ENCODE results near the gene APOB. TPM values are rescaled to one million over a fixed set of nuclear protein-coding genes. Genes with fewer than 3 reads are reported as not detected.

APOB gene
- total and polyA plus RNA-seq, 2 of the 13 experiments (the other 11 are each of a cell fraction or from before 2014, with no cell fraction given): 1,569 to 2,515 TPM

GRCh38 chr2:20982861-20983260, 61.0 kb downstream of the APOB start:
- Histone ChIP-seq H3K27ac (ENCODE audit: extremely low read length, insufficient read depth, low read length) (no peak overlapping the region), H3K27me3 (ENCODE audit: control insufficient read depth in 1 of 2, insufficient read depth in 2 of 2, low read length in 2 of 2) (peaks cover 0 to 2% of the 10 kb centered on the region in 2 experiments; a peak in 2 of 5 replicates), H3K9ac (ENCODE audit: insufficient read depth, low read depth, low read length) (no peak overlapping the region), H3K4me1 (ENCODE audit: insufficient read depth, low read length) (no peaks in the 10 kb centered on the region), H3K4me2 (ENCODE audit: low read depth, low read length) (no peak overlapping the region), H3K79me2 (ENCODE audit: insufficient read depth, low read length) (no peaks in the 10 kb centered on the region), H3K4me3 (replicated peaks in 1 of 3; ENCODE audit: insufficient read depth in 1 of 3, low read depth in 2 of 3, low read length in 3 of 3) (no peak overlapping the region), H3K9me3 (ENCODE audit: low read length) (no peaks in the 10 kb centered on the region), H4K20me1 (ENCODE audit: insufficient read depth, low read length) (no peaks in the 10 kb centered on the region), H2AFZ (ENCODE audit: low read length) (no peak overlapping the region), H3K36me3 (replicated peaks in 1 of 2; ENCODE audit: control insufficient read depth in 1 of 2, insufficient read depth in 2 of 2, low read length in 2 of 2) (no peaks in the 10 kb centered on the region)
- intact Hi-C loops (cut with micrococcal nuclease; ENCODE audit: unreplicated experiment): no loop called here
- ChIA-PET POLR2A (no interaction called here), CTCF (ENCODE audit: low intra/inter-chr PET ratio, low total read pairs) (no interaction called here)
- DNase-seq (ENCODE audit: low spot score): no peak
- ATAC-seq: no peak
- 45% methylated on average over 7 of the region's 7 CpGs for WGBS (ENCODE audit: low lambda C conversion rate)
- no TSS peak for BruUV-seq (replicated peaks)
- in situ Hi-C loops (cut with HindIII; ENCODE audit: extremely low pct_ligation_motif_present, low pct_unique_long_range_greater_than_20kb): loop anchor here (25.0 kb wide), 1 partner anchor 596 kb away; no protein-coding TSS in a partner anchor
- no peak for FAIRE-seq
- TF ChIP-seq ZNF468 (CRISPR knock-in tag; IDR thresholded peaks at IDR 0.05): no peak
- no peak for TF ChIP-seq SMAD3 (CRISPR knock-in tag; IDR thresholded peaks at IDR 0.05)
- no peak for TF ChIP-seq ZNF800 (CRISPR knock-in tag; IDR thresholded peaks at IDR 0.05)
- TF ChIP-seq ZBTB38 (CRISPR knock-in tag; IDR thresholded peaks at IDR 0.05): no peak
- TF ChIP-seq NFYB (CRISPR knock-in tag; IDR thresholded peaks at IDR 0.05): no peak
- no peak for TF ChIP-seq KIAA2018 (CRISPR knock-in tag; IDR thresholded peaks at IDR 0.05; ENCODE audit: borderline replicate concordance)
- no peak for TF ChIP-seq DZIP1 (CRISPR knock-in tag; IDR thresholded peaks at IDR 0.05)
- no peak for TF ChIP-seq ZFP62 (CRISPR knock-in tag; IDR thresholded peaks at IDR 0.05)
- TF ChIP-seq PHF21A (CRISPR knock-in tag; IDR thresholded peaks at IDR 0.05): no peak

Measured in HepG2 (cell line).